IMR-90 (cell line): ENCODE results near the gene C5AR2. TPM values are rescaled to one million over a fixed set of nuclear protein-coding genes. Genes with fewer than 3 reads are reported as not detected.
"Not testable (repeated sequence)": the region's sequence is repeated elsewhere in the genome, so short reads cannot be mapped to it uniquely, and the experiment has no call there.

Experiments used
- ATAC-seq: fragments of 200-7000 bp; cut with Tn5 transposase; 2 replicates; pipeline ENCODE4 v1.9.1; 2020; ENCODE audit warnings: low read depth, mild to moderate bottlenecking, moderate library complexity
- BruUV-seq: library from RNA; stranded (reverse); fragments of 400-500 nt; replicated peaks from 2 replicates; lab custom pipeline; 2021; lab: Mats Ljungman, UMichigan
- CTCF ChIA-PET: fragments of 300-600 bp; formaldehyde crosslinking; extraction: SDS; loops from one replicate; lab custom pipeline; 2021; ENCODE audit warnings: antibody characterized with exemption; lab: Yijun Ruan, JAX
- POLR2A ChIA-PET: fragments of 300-600 bp; sonication (Branson Sonifier 250); formaldehyde crosslinking; loops from one replicate; lab custom pipeline; 2022; ENCODE audit warnings: antibody characterized with exemption; ENCODE audit not compliant: unreplicated experiment; lab: Charles Lee
- DNase-seq: peaks from one replicate; pipeline ENCODE4 v3.0.0; 2013
- H2AFZ ChIP-seq: replicated peaks from 2 replicates; pipeline ENCODE3; 2013; ENCODE audit warnings: low read length, mild to moderate bottlenecking; ENCODE audit not compliant: poor library complexity
- H2AK5ac ChIP-seq: 2 replicates; pipeline ENCODE4 v1.6.1; 2013; ENCODE audit warnings: low read depth, low read length, inconsistent platforms
- H2AK9ac ChIP-seq: replicated peaks from 2 replicates; pipeline ENCODE3; 2013; ENCODE audit warnings: mild to moderate bottlenecking, low read depth, low read length, moderate library complexity; ENCODE audit not compliant: poor library complexity
- H2BK120ac ChIP-seq: 2 replicates; pipeline ENCODE4 v1.6.1; 2013; ENCODE audit warnings: low read depth, low read length, inconsistent platforms
- H2BK15ac ChIP-seq: 3 replicates; pipeline ENCODE4 v1.6.1; 2013; ENCODE audit warnings: low read depth, low read length, inconsistent platforms
- H2BK20ac ChIP-seq: 2 replicates; pipeline ENCODE4 v1.6.1; 2013; ENCODE audit warnings: low read depth, mild to moderate bottlenecking, inconsistent platforms, low read length, moderate library complexity
- H2BK5ac ChIP-seq: 2 replicates; pipeline ENCODE4 v1.6.1; 2013; ENCODE audit warnings: mild to moderate bottlenecking, low read depth, low read length, inconsistent platforms; ENCODE audit not compliant: poor library complexity, severe bottlenecking
- H3K14ac ChIP-seq: replicated peaks from 2 replicates; pipeline ENCODE4 v1.6.1; 2013; ENCODE audit warnings: low read depth, low read length, inconsistent platforms
- H3K18ac ChIP-seq: 2 replicates; pipeline ENCODE4 v1.6.1; 2013; ENCODE audit warnings: low read depth, low read length, control low read depth
- H3K23ac ChIP-seq: 2 replicates; pipeline ENCODE4 v1.6.1; 2013; ENCODE audit warnings: low read depth, low read length, inconsistent platforms
- H3K27ac ChIP-seq: 2 replicates; pipeline ENCODE4 v1.5.1; 2013; ENCODE audit warnings: mild to moderate bottlenecking, control low read depth, low read length; ENCODE audit not compliant: insufficient read depth
- H3K27me3 ChIP-seq: 2 replicates; pipeline ENCODE4 v1.6.1; 2013; ENCODE audit warnings: low read length; ENCODE audit not compliant: control insufficient read depth, insufficient read depth
- H3K36me3 ChIP-seq: 2 replicates; pipeline ENCODE4 v1.6.1; 2013; ENCODE audit warnings: low read length, mixed read lengths; ENCODE audit not compliant: control insufficient read depth, insufficient read depth
- H3K4ac ChIP-seq: 2 replicates; pipeline ENCODE4 v1.6.1; 2013; ENCODE audit warnings: low read depth, low read length, inconsistent platforms
- H3K4me1 ChIP-seq: 2 replicates; pipeline ENCODE4 v1.6.1; 2013; ENCODE audit warnings: low read length, mixed read lengths; ENCODE audit not compliant: control insufficient read depth, insufficient read depth
- H3K4me2 ChIP-seq: 2 replicates; pipeline ENCODE4 v1.6.1; 2013; ENCODE audit warnings: low read depth, mild to moderate bottlenecking, control low read depth, low read length, moderate library complexity
- H3K4me3 ChIP-seq: 2 replicates; pipeline ENCODE4 v1.5.1; 2013; ENCODE audit warnings: low read depth, mild to moderate bottlenecking, control low read depth, low read length, moderate library complexity; ENCODE audit not compliant: insufficient read depth
- H3K56ac ChIP-seq: 2 replicates; pipeline ENCODE4 v1.6.1; 2013; ENCODE audit warnings: low read length, inconsistent platforms; ENCODE audit not compliant: insufficient read depth; ENCODE audit errors: extremely low read depth
- H3K79me1 ChIP-seq, 2 experiments: 2 replicates each; pipeline ENCODE4 v1.6.1; 2013; ENCODE audit warnings: low read length in 2 of 2, inconsistent platforms in 1 of 2, low read depth in 1 of 2
- H3K9ac ChIP-seq: 2 replicates; pipeline ENCODE4 v1.6.1; 2013; ENCODE audit warnings: low read depth, low read length, control low read depth
- H3K9me1 ChIP-seq: 2 replicates; pipeline ENCODE4 v1.6.1; 2013; ENCODE audit warnings: low read length, inconsistent platforms; ENCODE audit not compliant: insufficient read depth
- H3K9me3 ChIP-seq: 2 replicates; pipeline ENCODE4 v1.6.1; 2013; ENCODE audit warnings: low read length; ENCODE audit not compliant: control insufficient read depth, insufficient read depth
- H4K20me1 ChIP-seq: 2 replicates; pipeline ENCODE4 v1.6.1; 2013; ENCODE audit warnings: low read length, inconsistent platforms; ENCODE audit not compliant: insufficient read depth
- H4K5ac ChIP-seq: 2 replicates; pipeline ENCODE4 v1.6.1; 2013; ENCODE audit warnings: mild to moderate bottlenecking, low read depth, low read length, control low read depth
- H4K8ac ChIP-seq, 2 experiments: 2 replicates each; pipeline ENCODE4 v1.6.1; 2013; ENCODE audit warnings: low read depth in 2 of 2, low read length in 2 of 2, control low read depth in 1 of 2, inconsistent platforms in 1 of 2
- H4K91ac ChIP-seq: 2 replicates; pipeline ENCODE4 v1.6.1; 2013; ENCODE audit warnings: low read depth, low read length, inconsistent platforms; ENCODE audit not compliant: insufficient read depth
- ELK1 ChIP-seq: fragments of 150-350 bp; IDR thresholded peaks from 2 replicates; pipeline ENCODE4 v1.6.1; 2016; ENCODE audit warnings: low read depth, mild to moderate bottlenecking, low read length, moderate library complexity, borderline replicate concordance
- FOS ChIP-seq: fragments of 150-350 bp; IDR thresholded peaks from 2 replicates; pipeline ENCODE4 v1.6.1; 2016; ENCODE audit warnings: low read depth, low read length
- WGBS, 2 experiments: methylation state at CpG; one replicate each; pipeline versions ENCODE4 v1.1.5 to v1.1.7; 2013; ENCODE audit warnings: missing lambda C conversion rate in 2 of 2; ENCODE audit not compliant: insufficient read length in 1 of 2; ENCODE audit errors: extremely low coverage in 2 of 2; 5-methylcytosine and 5-hydroxymethylcytosine counted together
- dilution Hi-C: fragments of 300-500 bp; cut with HindIII; formaldehyde crosslinking; loops from one replicate; pipeline ENCODE4 v1.14.3; 2018; ENCODE audit warnings: low sequenced_read_pairs; ENCODE audit not compliant: unreplicated experiment
- in situ Hi-C: fragments of 300-500 bp; cut with MboI; formaldehyde crosslinking; loops from 3 replicates; pipeline ENCODE4 v1.14.3; 2019; ENCODE audit warnings: low sequenced_read_pairs, inconsistent platforms, mixed read lengths
- intact Hi-C: fragments of 100-400 bp; cut with micrococcal nuclease; formaldehyde crosslinking; loops from 2 replicates; pipeline ENCODE4 v1.10.0; 2022
- polyA plus RNA-seq, 3 experiments: library from polyadenylated mRNA; depleted of rRNA; stranded (reverse); fragments of >200 nt; gene quantifications; 2 replicates each; pipeline ENCODE4 v1.2.3, GENCODE V29; 2012; ENCODE audit warnings: low replicate concordance in 1 of 3
- total RNA-seq: library from RNA; depleted of rRNA; stranded (reverse); fragments of >200 nt; gene quantifications from 2 replicates; pipeline ENCODE4 v1.2.3, GENCODE V29; 2012

The C5AR2 gene
- total and polyA plus RNA-seq, 2 of the 4 experiments (the other 2 are of a cell fraction), result not detected

- Histone ChIP-seq H3K4me3 (no peak overlapping the region), H4K91ac (no peak overlapping the region), H2AFZ (no peak overlapping the region), H3K9ac (no peak overlapping the region), H3K9me3 (no peaks in the 10 kb centered on the region), H2BK20ac (no peak overlapping the region), H3K27ac (no peak overlapping the region), H3K79me1 (no peaks in the 10 kb centered on the region), H3K4me2 (no peak overlapping the region), H4K8ac (no peak overlapping the region), H3K14ac (no peak overlapping the region), H3K36me3 (no peaks in the 10 kb centered on the region), H3K27me3 (no peaks in the 10 kb centered on the region), H2BK5ac (no peak overlapping the region), H2AK9ac (no peak overlapping the region), H2BK120ac (no peak overlapping the region), H3K9me1 (0 out of 2 replicates have a peak, but pooled peaks cover 5% of the 10 kb centered on the region), H4K20me1 (no peaks in the 10 kb centered on the region), H4K5ac (no peak overlapping the region), H3K56ac (no peak overlapping the region), H2AK5ac (peak overlapping the region; percentile 29; the same call in 1 of the 2 replicates), H3K4me1 (peaks cover 3% of the 10 kb centered on the region; the same call in 1 of the 2 replicates), H3K18ac (no peak overlapping the region), H3K23ac (no peak overlapping the region), H3K4ac (no peak overlapping the region), H2BK15ac (no peak overlapping the region)
- in situ Hi-C loops (no loop called here), intact Hi-C loops (no loop called here), dilution Hi-C loops (no loop called here)
- CTCF ChIA-PET, result no interaction called here
- no peak for ATAC-seq
- DNase-seq, result no peak
- TF ChIP-seq FOS, result no peak
- TF ChIP-seq ELK1, result no peak
- BruUV-seq, result no TSS peak
- POLR2A ChIA-PET, result no interaction called here
- 80% methylated on average over 2 of the region's 6 CpGs; no CpG with 5 or more reads in 1 of the 2 experiments for WGBS, 2 experiments
These were observed 485 bp upstream of the C5AR2 start for GRCh38 chr19:47331490-47331889.

- H3K9me3 ChIP-seq, DNase-seq, H4K91ac ChIP-seq, H3K4me1 ChIP-seq, H2BK120ac ChIP-seq, H3K14ac ChIP-seq, H3K9ac ChIP-seq, H3K27ac ChIP-seq, POLR2A ChIA-PET, H2AK5ac ChIP-seq, H3K56ac ChIP-seq, H3K4me3 ChIP-seq, H2AK9ac ChIP-seq, ATAC-seq, H3K23ac ChIP-seq, H2BK15ac ChIP-seq, H3K27me3 ChIP-seq, H2BK20ac ChIP-seq, H3K9me1 ChIP-seq, H4K5ac ChIP-seq, H3K36me3 ChIP-seq, H4K20me1 ChIP-seq, H3K4me2 ChIP-seq, BruUV-seq, H2AFZ ChIP-seq, H3K79me1 ChIP-seq, H3K18ac ChIP-seq, H4K8ac ChIP-seq, dilution Hi-C loops, H2BK5ac ChIP-seq, in situ Hi-C loops, H3K4ac ChIP-seq, intact Hi-C loops: not testable (repeated sequence)
- WGBS, 2 experiments, result 83% methylated on average over 1 of the region's 18 CpGs; no CpG with 5 or more reads in 1 of the 2 experiments
- CTCF ChIA-PET, result interaction anchor here (1.3 kb wide), 1 partner anchor 12 kb away, joined by 4 read pairs; the partner anchor contains the start of gene DHX34
These were observed 5.1 kb downstream of the C5AR2 start for GRCh38 chr19:47336765-47337718.
